ENCODE measurements around the gene ATAD3A.
A peak's percentile ranks its signal among the peaks of the same experiment; 100 is the strongest.
"Not testable (repeated sequence)": the region's sequence is repeated elsewhere in the genome, so short reads cannot be mapped to it uniquely, and the experiment has no call there.

Gene ATAD3A

GRCh38 chr1:1511533-1512285 is at the start of gene ATAD3A:
Gene ATAD3A, plus strand, starts transcription at chr1:1512162. Its CDS starts 107 bp downstream, at chr1:1512269.
- DNase-seq: peak; percentile 98

DNA sequence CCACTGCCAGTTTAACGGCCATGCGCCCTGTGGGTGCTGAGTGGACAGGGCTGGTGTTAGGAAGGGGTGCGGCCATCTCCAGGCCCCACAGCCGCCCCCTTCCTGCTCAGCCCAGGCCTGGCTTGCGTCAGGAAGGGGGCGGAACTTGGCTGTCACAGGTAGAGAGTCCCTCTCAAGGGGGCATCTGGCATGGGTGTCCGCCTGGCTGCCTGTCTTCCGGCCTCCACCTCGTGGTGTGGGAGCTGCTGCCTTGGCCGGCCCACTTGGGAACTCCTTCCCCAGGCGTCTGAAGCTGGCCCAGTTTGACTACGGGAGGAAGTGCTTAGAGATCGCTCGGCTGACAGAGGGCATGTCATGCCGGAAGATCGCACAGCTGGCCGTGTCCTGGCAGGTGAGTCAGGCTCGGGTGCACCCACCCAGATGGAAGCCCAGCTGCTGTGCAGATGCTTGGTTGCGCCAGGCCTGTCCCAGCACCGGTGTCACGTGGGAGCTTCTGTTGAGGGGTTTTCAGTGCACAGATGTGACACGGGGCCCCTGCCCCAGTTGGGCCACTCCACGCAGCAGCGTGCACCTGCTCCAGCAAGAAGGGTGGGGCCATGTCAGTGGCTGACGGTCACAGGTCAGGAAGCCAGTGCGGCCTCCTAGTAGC is 49.5 kb upstream of the ATAD3A start:
- peak; percentile 98 for DNase-seq

DNA sequence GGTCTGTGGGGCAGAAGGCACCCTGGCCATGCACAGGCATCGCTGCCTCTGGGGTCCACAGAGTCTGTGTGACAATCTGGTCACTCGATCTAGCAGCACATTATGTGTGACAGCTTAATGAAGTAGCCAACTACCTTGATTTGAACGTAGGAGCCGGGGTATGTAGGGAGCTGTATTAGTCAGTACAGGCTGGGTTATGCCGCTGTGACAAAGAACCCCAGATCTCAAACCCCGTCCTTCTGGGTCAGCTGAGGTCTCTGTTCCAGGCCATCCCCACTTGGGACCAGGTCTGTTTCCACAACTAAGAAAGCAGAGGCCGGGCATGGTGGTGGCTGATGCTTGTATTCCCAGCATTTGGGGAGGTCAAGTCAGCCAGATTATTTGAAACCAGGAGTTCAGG is 48.6 kb upstream of the ATAD3A start:
- no peak for DNase-seq

GRCh38 chr1:1468196-1468985 is 43.6 kb upstream of the ATAD3A start:
- DNase-seq: not testable (repeated sequence)

GRCh38 chr1:1470626-1471388 is 41.2 kb upstream of the ATAD3A start:
- peak; percentile 69 for DNase-seq

DNA sequence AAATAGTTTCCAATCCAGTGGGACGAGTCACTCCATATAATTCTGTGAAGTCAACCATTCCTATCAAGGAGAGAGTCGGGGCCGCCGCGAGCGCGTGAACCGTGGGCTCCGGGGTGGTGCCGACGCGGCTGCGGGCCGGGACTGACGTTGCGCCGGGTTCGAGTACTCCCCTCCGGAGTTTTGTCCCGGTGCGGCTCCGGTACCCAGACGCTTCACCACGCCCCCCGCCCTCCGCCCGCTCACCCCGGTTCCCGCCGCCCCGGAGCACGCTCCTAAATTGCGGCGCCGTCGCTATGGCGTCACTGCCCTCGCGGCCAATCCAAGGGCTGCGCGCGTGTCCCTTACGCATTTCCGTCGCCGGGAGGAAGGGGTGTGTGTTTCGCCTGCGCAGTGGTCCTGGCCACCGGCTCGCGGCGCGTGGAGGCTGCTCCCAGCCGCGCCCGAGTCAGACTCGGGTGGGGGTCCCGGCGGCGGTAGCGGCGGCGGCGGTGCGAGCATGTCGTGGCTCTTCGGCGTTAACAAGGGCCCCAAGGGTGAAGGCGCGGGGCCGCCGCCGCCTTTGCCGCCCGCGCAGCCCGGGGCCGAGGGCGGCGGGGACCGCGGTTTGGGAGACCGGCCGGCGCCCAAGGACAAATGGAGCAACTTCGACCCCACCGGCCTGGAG is 40.4 kb upstream of the ATAD3A start, which contains the start of gene ATAD3B:
Gene ATAD3B, plus strand, starts transcription at position 377 of the 664 bp plus-strand sequence. Its CDS starts 120 bp downstream, at position 497.
- peak; percentile 94 for DNase-seq

- DNase-seq: not testable (repeated sequence)
Observed at GRCh38 chr1:1472053-1472876, 39.7 kb upstream of the ATAD3A start.

DNA sequence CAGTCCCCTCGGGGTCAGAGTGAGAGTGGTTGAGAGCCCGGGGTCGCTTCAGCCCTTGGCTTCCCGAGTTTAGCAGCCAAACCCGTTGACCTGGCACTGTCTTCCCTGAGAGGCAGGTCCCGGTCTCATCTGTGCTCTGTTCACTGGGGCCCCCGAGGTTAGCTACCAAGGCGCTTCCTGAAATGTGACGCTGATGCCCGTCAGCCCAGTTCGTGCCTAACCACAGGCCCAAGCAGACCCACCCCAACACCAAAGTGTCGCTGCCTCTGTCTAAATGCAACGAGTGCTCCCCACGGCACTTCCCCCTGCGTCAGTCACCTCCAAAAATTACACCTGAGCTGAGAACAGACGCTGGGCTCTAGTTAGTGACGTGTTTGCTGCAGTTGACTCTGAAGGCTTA is 36.0 kb upstream of the ATAD3A start:
- DNase-seq: not testable (repeated sequence)

DNA sequence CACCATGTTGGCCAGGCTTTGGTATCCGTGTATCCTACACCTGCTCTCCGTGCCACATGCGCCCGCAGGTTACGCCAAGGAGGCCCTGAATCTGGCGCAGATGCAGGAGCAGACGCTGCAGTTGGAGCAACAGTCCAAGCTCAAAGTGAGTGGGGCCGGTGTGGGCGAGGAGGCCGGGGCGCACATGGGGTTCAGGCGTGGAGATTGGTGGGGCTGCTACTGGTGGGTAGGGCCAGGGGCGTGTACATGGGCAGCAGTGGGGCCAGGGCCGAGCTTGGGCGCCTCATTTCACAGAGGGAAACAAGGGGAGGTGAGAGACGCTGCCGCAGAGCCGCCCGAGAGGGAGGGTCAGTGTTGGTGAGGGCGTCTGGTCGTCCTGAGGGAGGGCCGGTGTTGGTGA is 34.8 kb upstream of the ATAD3A start:
- no peak for DNase-seq

GRCh38 chr1:1479547-1480487 is 32.1 kb upstream of the ATAD3A start:
- no peak for DNase-seq

- not testable (repeated sequence) for DNase-seq
Observed at GRCh38 chr1:1480488-1480867, 31.5 kb upstream of the ATAD3A start.

DNA sequence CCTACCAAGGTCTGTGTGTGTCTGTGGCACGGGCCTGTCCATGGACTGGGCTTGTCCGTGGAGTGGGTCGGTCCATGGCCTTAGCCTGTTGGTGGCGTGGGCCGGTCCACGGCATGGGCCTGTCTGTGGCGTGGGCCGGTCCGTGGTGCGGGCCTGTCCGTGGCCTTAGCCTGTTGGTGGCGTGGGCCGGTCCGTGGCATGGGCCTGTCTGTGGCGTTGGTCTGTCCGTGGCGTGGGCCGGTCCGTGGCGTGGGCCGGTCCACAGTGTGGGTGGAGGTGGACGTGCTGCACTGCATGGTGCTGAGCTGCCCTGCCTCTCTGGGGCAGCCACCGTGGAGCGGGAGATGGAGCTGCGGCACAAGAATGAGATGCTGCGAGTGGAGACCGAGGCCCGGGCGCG is 30.2 kb upstream of the ATAD3A start:
- not testable (repeated sequence) for DNase-seq

- DNase-seq: no peak
Observed at GRCh38 chr1:1482856-1483255, 29.1 kb upstream of the ATAD3A start.

- DNase-seq: no peak
Observed at GRCh38 chr1:1483714-1484113, 28.2 kb upstream of the ATAD3A start.

GRCh38 chr1:1484976-1485750 is 26.8 kb upstream of the ATAD3A start:
- not testable (repeated sequence) for DNase-seq

DNA sequence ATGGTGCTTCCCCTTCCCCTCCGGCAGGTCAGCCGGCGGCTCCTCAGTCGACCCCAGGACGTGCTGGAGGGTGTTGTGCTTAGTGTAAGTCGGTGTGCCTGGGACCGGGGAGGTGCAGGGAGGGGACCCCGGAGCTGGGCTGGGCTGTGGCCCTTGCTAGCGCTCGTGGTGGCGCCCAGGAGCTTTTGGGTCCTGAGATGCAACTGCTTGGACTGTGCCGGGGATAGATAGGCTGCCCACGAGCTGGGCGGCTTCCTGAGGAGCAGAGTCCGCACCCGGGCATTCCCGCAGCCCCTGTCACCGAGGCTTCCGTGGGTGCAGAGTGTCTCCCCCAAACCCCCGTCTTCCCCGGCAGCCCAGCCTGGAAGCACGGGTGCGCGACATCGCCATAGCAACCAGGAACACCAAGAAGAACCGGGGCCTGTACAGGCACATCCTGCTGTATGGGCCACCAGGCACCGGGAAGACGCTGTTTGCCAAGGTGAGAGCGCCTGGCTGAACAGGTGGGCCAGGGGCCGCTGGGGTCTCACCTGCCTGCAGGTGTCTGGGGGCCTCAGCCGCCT is 26.1 kb upstream of the ATAD3A start:
- DNase-seq: not testable (repeated sequence)

DNA sequence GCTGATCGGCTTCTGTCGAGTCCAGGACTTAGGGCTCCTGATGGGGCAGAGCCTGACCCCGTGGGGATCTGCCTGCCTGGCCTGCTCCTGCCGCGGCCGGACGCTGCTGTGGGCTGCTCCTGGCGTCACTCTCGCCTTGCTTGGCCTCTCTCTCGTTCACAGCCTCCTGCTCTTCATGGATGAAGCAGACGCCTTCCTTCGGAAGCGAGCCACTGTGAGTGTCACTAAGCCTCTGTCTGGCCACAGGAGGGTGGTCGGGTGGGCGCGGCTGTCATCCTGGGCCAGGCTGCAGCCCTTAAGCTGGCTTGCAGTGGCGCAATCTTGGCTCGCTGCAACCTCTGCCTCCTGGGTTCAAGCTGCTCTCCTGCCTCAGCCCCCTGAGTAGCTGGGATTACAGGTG is 24.3 kb upstream of the ATAD3A start:
- DNase-seq: no peak

DNA sequence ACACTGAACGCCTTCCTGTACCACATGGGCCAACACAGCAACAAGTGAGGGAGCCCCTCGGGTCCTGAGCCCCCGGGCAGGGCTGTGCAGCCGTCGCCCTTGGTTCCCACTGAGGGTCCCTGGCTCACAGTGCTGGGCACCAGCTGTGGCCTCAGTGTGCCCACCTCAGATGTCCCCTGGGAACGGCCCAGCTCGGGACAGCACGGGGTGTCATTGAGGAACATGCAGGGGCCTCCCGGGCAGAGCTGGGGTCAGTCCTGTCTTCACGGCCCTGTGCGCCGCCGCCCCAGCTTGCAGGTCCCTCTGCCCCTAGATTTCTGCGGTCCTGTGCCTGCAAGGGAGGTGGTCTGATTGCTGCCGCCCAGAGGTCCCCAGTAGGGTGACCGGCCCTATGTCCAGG is 22.7 kb upstream of the ATAD3A start:
- DNase-seq: no peak

DNA sequence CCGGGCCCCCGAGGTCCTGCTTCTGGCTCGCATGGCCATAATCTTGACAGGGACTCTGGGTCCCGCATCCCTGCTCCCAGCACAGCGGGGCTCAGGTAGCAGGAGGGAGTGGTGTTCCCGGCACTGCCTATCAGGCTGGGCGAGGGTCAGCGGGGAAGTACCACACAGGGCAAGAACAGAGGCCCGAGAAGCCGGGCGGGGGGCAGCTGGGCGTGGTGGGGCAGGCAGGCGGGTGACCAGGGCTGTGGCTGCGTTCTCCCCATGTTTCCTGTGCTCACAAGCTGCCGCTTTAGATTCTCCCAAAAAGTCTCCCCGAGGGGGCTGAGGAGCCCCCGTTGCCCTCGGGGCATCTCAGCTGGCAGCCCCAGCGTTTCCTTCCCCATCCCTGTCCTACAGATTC is 22.1 kb upstream of the ATAD3A start:
- DNase-seq: no peak
